ENCODE data around the gene WNK2.

Gene WNK2

GRCh38 chr9:93300175-93300572, 116.2 kb downstream of the WNK2 start:
- DNase-seq, result no peak

- DNase-seq, result no peak
Measured at GRCh38 chr9:93300585-93301081, 116.7 kb downstream of the WNK2 start.

GRCh38 chr9:93301291-93301811, 117.4 kb downstream of the WNK2 start:
- no peak for DNase-seq

GRCh38 chr9:93301911-93302541, 118.1 kb downstream of the WNK2 start:
- no peak for DNase-seq

- peak; percentile 70 for DNase-seq
Measured at GRCh38 chr9:93302586-93303257, 118.8 kb downstream of the WNK2 start.

- no peak for DNase-seq
Measured at GRCh38 chr9:93303258-93303771, 119.4 kb downstream of the WNK2 start.

GRCh38 chr9:93303806-93304573, 120.1 kb downstream of the WNK2 start:
- DNase-seq, result no peak

- DNase-seq, result peak; percentile 7
Measured at GRCh38 chr9:93304574-93305496, 120.9 kb downstream of the WNK2 start.

- DNase-seq, result no peak
Measured at GRCh38 chr9:93305497-93306020, 121.6 kb downstream of the WNK2 start.

- no peak for DNase-seq
Measured at GRCh38 chr9:93306081-93306480, 122.1 kb downstream of the WNK2 start.

- DNase-seq, result no peak
Measured at GRCh38 chr9:93306579-93307091, 122.7 kb downstream of the WNK2 start.

- no peak for DNase-seq
Measured at GRCh38 chr9:93307468-93308157, 123.7 kb downstream of the WNK2 start.

- DNase-seq, result no peak
Measured at GRCh38 chr9:93308158-93308602, 124.2 kb downstream of the WNK2 start.

- no peak for DNase-seq
Measured at GRCh38 chr9:93308676-93309075, 124.7 kb downstream of the WNK2 start.

- DNase-seq, result no peak
Measured at GRCh38 chr9:93309889-93310425, 126.0 kb downstream of the WNK2 start.

GRCh38 chr9:93315118-93315517, 131.2 kb downstream of the WNK2 start:
- DNase-seq, result no peak

GRCh38 chr9:93315960-93316359, 132.0 kb downstream of the WNK2 start:
- DNase-seq, result no peak

GRCh38 chr9:93316726-93317494, 133.0 kb downstream of the WNK2 start:
- no peak for DNase-seq

GRCh38 chr9:93317495-93318094, 133.7 kb downstream of the WNK2 start:
- DNase-seq, result no peak
